ENCODE measurements around the gene FAM83F.

Gene FAM83F

DNA sequence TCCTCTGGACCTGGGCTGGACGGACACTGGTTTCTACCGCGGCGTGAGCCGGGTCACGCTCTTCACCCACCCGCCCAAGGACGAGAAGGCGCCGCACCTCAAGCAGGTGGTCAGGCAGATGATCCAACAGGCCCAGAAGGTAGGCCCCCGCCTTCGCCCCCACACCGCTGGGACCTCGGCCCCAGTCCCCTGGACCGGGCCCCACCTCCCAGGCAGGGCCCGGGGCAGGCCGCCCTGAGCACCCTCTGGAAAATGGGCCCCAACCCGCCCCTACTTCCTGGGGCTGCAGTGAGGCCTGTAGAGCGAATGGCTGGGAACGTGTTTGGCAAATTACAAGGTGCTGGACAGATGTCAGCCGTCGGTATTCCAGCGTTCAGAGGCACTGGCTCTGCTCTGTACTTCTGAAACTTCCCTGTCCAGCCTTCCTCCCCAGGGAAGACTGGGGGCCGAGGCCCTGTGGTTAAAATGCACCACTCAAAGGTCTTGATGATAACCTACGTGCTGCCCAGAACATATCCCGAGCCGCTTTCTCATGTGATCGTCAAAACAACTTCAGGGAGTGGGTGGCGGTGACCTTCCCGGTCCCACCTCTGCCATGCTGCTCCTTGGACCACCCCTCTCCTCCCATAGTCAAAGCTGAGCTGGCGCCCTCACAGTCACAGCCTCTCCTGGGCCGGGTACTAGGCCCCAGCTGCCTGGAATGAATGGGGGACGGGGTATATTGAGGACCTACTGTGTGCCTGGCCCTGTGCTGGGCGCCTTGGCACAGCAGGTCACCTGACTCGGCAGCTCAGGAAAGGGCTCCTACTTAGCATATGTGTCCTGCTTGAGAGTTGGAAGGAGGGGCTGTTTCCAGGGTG is 869 bp downstream of the FAM83F start:
- Histone ChIP-seq H2AFZ (ENCODE audit: low read depth, low read length) (no peak overlapping the region), H3K4me2 (ENCODE audit: low read length) (no peak overlapping the region), H3K79me2 (ENCODE audit: low read length) (no peaks in the 10 kb centered on the region), H3K36me3 (replicated peaks; ENCODE audit: low read depth, low read length) (no peaks in the 10 kb centered on the region), H3K27ac (ENCODE audit: low read length) (no peak overlapping the region), H3K9ac (ENCODE audit: low read length) (no peak overlapping the region), H3K4me3 (ENCODE audit: low read length) (no peak overlapping the region), H3K27me3 (ENCODE audit: low read depth, low read length) (peaks cover 8% of the 10 kb centered on the region), H3K9me3 (ENCODE audit: insufficient read depth, low read length) (no peaks in the 10 kb centered on the region), H4K20me1 (ENCODE audit: insufficient read depth, low read length) (no peaks in the 10 kb centered on the region), H3K4me1 (ENCODE audit: low read length) (no peaks in the 10 kb centered on the region)
- TF ChIP-seq EZH2phosphoT487 (IDR thresholded peaks at IDR 0.05; ENCODE audit: low read depth) (no peak), CTCF (IDR thresholded peaks at IDR 0.05; ENCODE audit: low read depth, low read length) (no peak)

DNA sequence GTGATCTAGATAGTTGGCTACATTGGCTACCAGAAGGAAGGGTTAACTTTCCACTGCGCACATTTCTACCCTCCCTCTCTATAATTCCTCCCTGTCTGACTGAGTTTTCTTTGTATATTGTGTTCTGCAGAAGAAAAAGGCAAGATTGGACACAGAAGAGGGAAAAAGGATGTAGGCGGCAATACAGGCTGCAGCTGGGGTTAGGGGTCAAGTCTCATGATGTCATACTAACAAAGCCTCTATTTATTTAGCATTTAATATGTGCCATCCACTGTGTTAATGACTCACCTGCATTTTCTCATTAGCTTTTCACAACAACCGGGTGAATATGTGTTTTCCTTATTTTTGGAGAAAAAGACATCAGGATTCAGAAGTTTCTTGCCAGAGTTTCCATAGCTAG is 2.0 kb downstream of the FAM83F start:
- Histone ChIP-seq H3K9me3 (ENCODE audit: insufficient read depth, low read length) (no peaks in the 10 kb centered on the region), H3K4me3 (ENCODE audit: low read length) (no peak overlapping the region), H3K4me1 (ENCODE audit: low read length) (no peaks in the 10 kb centered on the region), H4K20me1 (ENCODE audit: insufficient read depth, low read length) (no peaks in the 10 kb centered on the region), H2AFZ (ENCODE audit: low read depth, low read length) (no peak overlapping the region), H3K27ac (ENCODE audit: low read length) (no peak overlapping the region), H3K9ac (ENCODE audit: low read length) (no peak overlapping the region), H3K79me2 (ENCODE audit: low read length) (no peaks in the 10 kb centered on the region), H3K27me3 (ENCODE audit: low read depth, low read length) (peaks cover 12% of the 10 kb centered on the region), H3K4me2 (ENCODE audit: low read length) (no peak overlapping the region), H3K36me3 (replicated peaks; ENCODE audit: low read depth, low read length) (no peaks in the 10 kb centered on the region)
- TF ChIP-seq EZH2phosphoT487 (IDR thresholded peaks at IDR 0.05; ENCODE audit: low read depth) (no peak), CTCF (IDR thresholded peaks at IDR 0.05; ENCODE audit: low read depth, low read length) (no peak)

- no peaks in the 10 kb centered on the region for H3K79me2 ChIP-seq (ENCODE audit: low read length)
Measured at GRCh38 chr22:39997421-39997820, 2.7 kb downstream of the FAM83F start.

More at GRCh38 chr22:39997421-39997820, 2.7 kb downstream of the FAM83F start:
- Histone ChIP-seq H3K4me2 (ENCODE audit: low read length) (no peak overlapping the region), H3K36me3 (replicated peaks; ENCODE audit: low read depth, low read length) (no peaks in the 10 kb centered on the region), H4K20me1 (ENCODE audit: insufficient read depth, low read length) (no peaks in the 10 kb centered on the region), H3K4me3 (ENCODE audit: low read length) (no peak overlapping the region), H3K27ac (ENCODE audit: low read length) (no peak overlapping the region), H3K9ac (ENCODE audit: low read length) (no peak overlapping the region), H3K27me3 (ENCODE audit: low read depth, low read length) (peaks cover 19% of the 10 kb centered on the region), H3K4me1 (ENCODE audit: low read length) (no peaks in the 10 kb centered on the region), H3K9me3 (ENCODE audit: insufficient read depth, low read length) (no peaks in the 10 kb centered on the region), H2AFZ (ENCODE audit: low read depth, low read length) (no peak overlapping the region)
- TF ChIP-seq CTCF (IDR thresholded peaks at IDR 0.05; ENCODE audit: low read depth, low read length) (no peak), EZH2phosphoT487 (IDR thresholded peaks at IDR 0.05; ENCODE audit: low read depth) (no peak)

Measured in OCI-LY3 (cell line).